Lung (tissue), 12 donors: ENCODE measurements around the gene COL4A2. TPM values are rescaled to one million over a fixed set of nuclear protein-coding genes. Genes with fewer than 3 reads are reported as not detected.

Source experiments
- ATAC-seq: fragments of 200-7000 bp; cut with Tn5 transposase; one replicate; pipeline ENCODE4 v1.9.1; 2020; ENCODE audit warnings: moderate number of reproducible peaks; ENCODE audit not compliant: insufficient read depth, low FRiP score
- DNase-seq, 3 donors: peaks; one replicate each; pipeline ENCODE4 v3.0.0-alpha.2; 2013 to 2017
- H3K27ac ChIP-seq, 2 donors: one replicate each; pipeline ENCODE4 v1.5.1; 2013; ENCODE audit warnings: mild to moderate bottlenecking in 2 of 2, moderate library complexity in 2 of 2, control low read depth in 1 of 2, inconsistent platforms in 1 of 2, low read depth in 1 of 2, low read length in 1 of 2
- H3K27me3 ChIP-seq, 3 donors: one replicate each; pipeline ENCODE4 v1.5.1; 2013; ENCODE audit warnings: low read length in 2 of 3; ENCODE audit not compliant: control insufficient read depth in 3 of 3, insufficient read depth in 3 of 3
- H3K36me3 ChIP-seq, 4 donors: one replicate each; pipeline ENCODE4 v1.5.1; 2013; ENCODE audit warnings: low read length in 4 of 4, mild to moderate bottlenecking in 1 of 4, moderate library complexity in 1 of 4; ENCODE audit not compliant: control insufficient read depth in 4 of 4, insufficient read depth in 4 of 4
- H3K4me1 ChIP-seq, 5 donors: one replicate each; pipeline ENCODE4 v1.5.1; 2013; ENCODE audit warnings: low read length in 5 of 5, mild to moderate bottlenecking in 2 of 5, moderate library complexity in 1 of 5; ENCODE audit not compliant: control insufficient read depth in 5 of 5, insufficient read depth in 5 of 5
- H3K4me3 ChIP-seq: one replicate; pipeline ENCODE4 v1.5.1; 2013; ENCODE audit warnings: mild to moderate bottlenecking, control low read depth, moderate library complexity
- H3K9ac ChIP-seq, 2 donors: one replicate each; pipeline ENCODE4 v1.5.1; 2013; ENCODE audit warnings: low read length in 2 of 2, control low read depth in 1 of 2; ENCODE audit not compliant: insufficient read depth in 1 of 2
- H3K9me3 ChIP-seq, 4 donors: one replicate each; pipeline ENCODE4 v1.5.1; 2013; ENCODE audit warnings: low read length in 3 of 4, mild to moderate bottlenecking in 1 of 4, moderate library complexity in 1 of 4; ENCODE audit not compliant: control insufficient read depth in 4 of 4, insufficient read depth in 3 of 4
- CTCF ChIP-seq: IDR thresholded peaks from 2 replicates; pipeline ENCODE4 v1.5.1; 2012; ENCODE audit warnings: mild to moderate bottlenecking; ENCODE audit errors: control extremely low read depth, extremely low read depth
- WGBS, 2 donors: extraction: QIAGEN DNeasy Blood & Tissue Kit; methylation state at CpG; one replicate each; pipeline ENCODE4 v1.1.7; 2013; 5-methylcytosine and 5-hydroxymethylcytosine counted together
- polyA plus RNA-seq, 2 donors: library from polyadenylated mRNA; stranded (reverse); fragments of 200-250 nt; gene quantifications; one replicate each; pipeline ENCODE4 v1.2.1, GENCODE V29; 2013
- total RNA-seq, 2 donors: library from RNA; depleted of rRNA in 1 of 2; stranded (reverse); fragments of >200 nt in 1 of 2; gene quantifications; one replicate each; pipeline ENCODE4 v1.2.1, GENCODE V29; 2014 to 2021
- donor health status: control.
- donor health status: control.
- donor health status: Bipolar disorder and iron deficiency.
- donor health status: healthy.
- donor health status: DM: yes; HTN: yes; CAD: no.

COL4A2 gene
- total and polyA plus RNA-seq, 4 donors: 169 to 627 (median 339) TPM

GRCh38 chr13:110403721-110404120, 96.6 kb downstream of the COL4A2 start:
- no peak overlapping the region for H3K27ac ChIP-seq
- WGBS, 2 donors: 68 to 75% methylated on average over 2 of the region's 2 CpGs
- H3K4me1 ChIP-seq: peaks cover 7 to 42% (median 27%) of the 10 kb centered on the region in 5 donors

GRCh38 chr13:110404321-110404720, 97.2 kb downstream of the COL4A2 start:
- Histone ChIP-seq H3K4me1 (peaks cover 8 to 36% (median 29%) of the 10 kb centered on the region in 5 donors), H3K9me3 (no peaks in the 10 kb centered on the region), H3K4me3 (no peak overlapping the region), H3K9ac (no peak overlapping the region), H3K27me3 (no peaks in the 10 kb centered on the region), H3K27ac (peak overlapping the region in 1 of 2 donors; percentile 22), H3K36me3 (no peaks in the 10 kb centered on the region)
- DNase-seq (no peak), ATAC-seq (no peak)
- no peak for TF ChIP-seq CTCF
- 94% methylated on average over 4 of the region's 4 CpGs for WGBS, 2 donors

More at GRCh38 chr13:110403721-110404120, 96.6 kb downstream of the COL4A2 start:
- Histone ChIP-seq H3K27me3 (no peaks in the 10 kb centered on the region), H3K36me3 (no peaks in the 10 kb centered on the region), H3K4me3 (no peak overlapping the region), H3K9ac (no peak overlapping the region), H3K9me3 (no peaks in the 10 kb centered on the region)
- no peak for TF ChIP-seq CTCF
- DNase-seq (no peak), ATAC-seq (no peak)

- DNase-seq (peak in 2 of 3 donors; percentile 49 to 60), ATAC-seq (no peak)
- Histone ChIP-seq H3K4me3 (no peak overlapping the region), H3K27me3 (no peaks in the 10 kb centered on the region), H3K36me3 (no peaks in the 10 kb centered on the region), H3K9me3 (no peaks in the 10 kb centered on the region), H3K4me1 (peaks cover 8 to 38% (median 23%) of the 10 kb centered on the region in 5 donors), H3K9ac (no peak overlapping the region), H3K27ac (peak overlapping the region in 1 of 2 donors; percentile 78)
- 61 to 80% methylated on average over 12 of the region's 12 CpGs for WGBS, 2 donors
- TF ChIP-seq CTCF: no peak
These were observed 98.7 kb downstream of the COL4A2 start for GRCh38 chr13:110405597-110406450.
